ENCODE data around the gene OXCT2. TPM values are rescaled to one million over a fixed set of nuclear protein-coding genes. Genes with fewer than 3 reads are reported as not detected.
A peak's percentile ranks its signal among the peaks of the same experiment; 100 is the strongest.

Gene OXCT2
- total and polyA plus RNA-seq, 12 donors, result 0.85 to 5.4 (median 2.2) TPM

- Histone ChIP-seq H3K27me3 (no peaks in the 10 kb centered on the region), H3K4me1 (peaks cover 0 to 6% (median 0%) of the 10 kb centered on the region in 9 donors), H3K4me3 (no peak overlapping the region), H3K9me3 (no peaks in the 10 kb centered on the region), H3K36me3 (peaks cover 0 to 100% (median 55%) of the 10 kb centered on the region in 9 donors), H3K27ac (peak overlapping the region in 1 of 10 donors; percentile 39)
- no peak for DNase-seq
- WGBS, 2 donors, result 94% methylated on average over 16 of the region's 16 CpGs
- ATAC-seq, result no peak
- TF ChIP-seq CTCF (IDR thresholded peaks at IDR 0.05), result no peak
- intact Hi-C loops (cut with DNase I), result no loop called here
Observed at GRCh38 chr1:39753132-39754025, 17.8 kb downstream of the OXCT2 start.

- no peak for DNase-seq
- TF ChIP-seq CTCF (IDR thresholded peaks at IDR 0.05), result no peak
- ATAC-seq, result peak in 1 of 8 donors; percentile 20
- Histone ChIP-seq H3K27me3 (no peaks in the 10 kb centered on the region), H3K9me3 (no peaks in the 10 kb centered on the region), H3K4me3 (no peak overlapping the region), H3K36me3 (peaks cover 0 to 100% (median 59%) of the 10 kb centered on the region in 9 donors), H3K4me1 (peaks cover 0 to 6% (median 0%) of the 10 kb centered on the region in 9 donors), H3K27ac (no peak overlapping the region)
- WGBS, 2 donors, result 83 to 85% methylated on average over 6 of the region's 6 CpGs
- intact Hi-C loops (cut with DNase I), result no loop called here
Observed at GRCh38 chr1:39752703-39753102, 18.4 kb downstream of the OXCT2 start.

GRCh38 chr1:39751595-39751994 is 19.6 kb downstream of the OXCT2 start:
- no peak overlapping the region for H3K4me3 ChIP-seq
- H3K27me3 ChIP-seq, result no peaks in the 10 kb centered on the region
- H3K4me1 ChIP-seq, result peaks cover 0 to 6% (median 0%) of the 10 kb centered on the region in 9 donors
- H3K36me3 ChIP-seq, result peaks cover 0 to 100% (median 59%) of the 10 kb centered on the region in 9 donors
- DNase-seq, result no peak
- ATAC-seq, result no peak
- WGBS, 2 donors, result 94 to 97% methylated on average over 7 of the region's 7 CpGs
- H3K27ac ChIP-seq, result no peak overlapping the region
- no peak for TF ChIP-seq CTCF (IDR thresholded peaks at IDR 0.05)
- intact Hi-C loops (cut with DNase I), result no loop called here
- H3K9me3 ChIP-seq, result no peaks in the 10 kb centered on the region

GRCh38 chr1:39745016-39745670 is 26.0 kb downstream of the OXCT2 start:
- H3K27ac ChIP-seq, result no peak overlapping the region
- ATAC-seq (peak in 1 of 8 donors; percentile 12), DNase-seq (no peak)
- 93 to 94% methylated on average over 16 of the region's 16 CpGs for WGBS, 2 donors
- TF ChIP-seq CTCF (IDR thresholded peaks at IDR 0.05), result no peak
- H3K27me3 ChIP-seq, result no peaks in the 10 kb centered on the region
- no peak overlapping the region for H3K4me3 ChIP-seq
- H3K4me1 ChIP-seq, result peaks cover 0 to 5% (median under 1%) of the 10 kb centered on the region in 9 donors
- intact Hi-C loops (cut with DNase I), result no loop called here
- no peaks in the 10 kb centered on the region for H3K9me3 ChIP-seq
- H3K36me3 ChIP-seq, result peaks cover 0 to 100% (median 62%) of the 10 kb centered on the region in 9 donors

Data from heart right ventricle (tissue), 16 donors.